Measurements from ENCODE around the gene PRAMEF27.
"Not testable (repeated sequence)": the region's sequence is repeated elsewhere in the genome, so short reads cannot be mapped to it uniquely, and the experiment has no call there.

Gene PRAMEF27

DNA sequence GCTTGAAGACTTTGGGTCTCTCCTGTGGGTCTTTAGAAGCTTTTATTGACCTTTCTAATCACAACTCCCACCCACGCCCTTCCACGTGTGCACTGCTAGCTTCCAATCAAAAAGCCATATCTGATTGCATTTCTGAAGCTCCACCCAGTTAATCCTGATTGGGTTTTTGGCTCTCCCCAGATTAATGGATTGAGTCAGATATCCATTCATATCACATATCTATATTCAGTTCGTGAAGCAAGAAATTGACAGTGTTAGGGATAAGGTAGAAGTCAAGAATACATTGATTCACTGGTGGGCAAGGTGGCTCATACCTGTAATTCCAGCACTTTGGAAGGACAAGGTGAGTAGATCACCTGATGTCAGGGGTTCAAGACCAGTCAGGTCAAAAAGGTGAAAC lies at the start of gene PRAMEF27:
Gene PRAMEF27 (minus strand): TSS at position 101 of the 400 bp plus-strand sequence. CDS start 2,916 bp downstream, outside the sequence.
- DNase-seq: not testable (repeated sequence)

DNA sequence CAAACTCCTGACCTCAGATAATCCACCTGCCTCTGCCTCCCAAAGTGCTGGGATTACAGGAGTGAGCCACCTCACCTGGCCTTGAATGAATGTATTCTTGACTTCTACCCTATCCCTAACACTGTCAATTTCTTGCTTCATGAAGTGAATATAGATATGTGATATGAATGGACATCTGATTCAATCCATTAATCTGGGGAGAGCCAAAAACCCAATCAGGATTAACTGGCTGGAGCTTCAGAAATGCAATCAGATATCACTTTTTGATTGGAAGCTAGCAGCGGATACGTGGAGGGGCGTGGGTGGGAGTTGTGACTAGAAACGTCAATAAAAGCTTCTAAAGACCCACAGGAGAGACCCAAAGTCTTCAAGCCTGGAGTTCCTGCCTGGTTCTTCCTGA lies 14.1 kb upstream of the PRAMEF27 start, which contains the start of gene PRAMEF25:
Gene PRAMEF25 (plus strand): TSS at position 301 of the 400 bp plus-strand sequence. CDS start 2,920 bp downstream, outside the sequence.
- not testable (repeated sequence) for DNase-seq

GRCh38 chr1:13019846-13020245 lies 36.5 kb downstream of the PRAMEF27 start:
- not testable (repeated sequence) for DNase-seq

GRCh38 chr1:13011932-13012331 lies 44.4 kb downstream of the PRAMEF27 start:
- DNase-seq: not testable (repeated sequence)

DNA sequence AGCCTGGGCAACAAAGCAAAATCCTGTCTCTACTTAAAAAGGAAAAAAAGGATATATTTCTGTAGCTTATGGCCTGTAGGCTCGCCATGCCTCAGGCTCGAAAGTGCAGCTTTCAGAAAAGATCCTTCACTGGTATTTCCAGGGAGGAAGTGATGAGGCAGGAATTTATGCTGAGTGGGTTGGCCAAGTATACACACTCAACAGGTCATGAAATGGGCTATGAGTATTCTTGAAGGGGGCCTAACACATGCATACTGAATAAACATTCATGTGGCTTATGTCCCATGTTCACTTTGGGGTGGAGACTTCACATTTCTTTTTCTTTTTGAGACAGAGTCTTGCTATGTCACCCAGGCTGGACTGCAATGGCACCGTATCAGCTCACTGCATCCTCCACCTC lies 47.0 kb downstream of the PRAMEF27 start:
- not testable (repeated sequence) for DNase-seq

DNA sequence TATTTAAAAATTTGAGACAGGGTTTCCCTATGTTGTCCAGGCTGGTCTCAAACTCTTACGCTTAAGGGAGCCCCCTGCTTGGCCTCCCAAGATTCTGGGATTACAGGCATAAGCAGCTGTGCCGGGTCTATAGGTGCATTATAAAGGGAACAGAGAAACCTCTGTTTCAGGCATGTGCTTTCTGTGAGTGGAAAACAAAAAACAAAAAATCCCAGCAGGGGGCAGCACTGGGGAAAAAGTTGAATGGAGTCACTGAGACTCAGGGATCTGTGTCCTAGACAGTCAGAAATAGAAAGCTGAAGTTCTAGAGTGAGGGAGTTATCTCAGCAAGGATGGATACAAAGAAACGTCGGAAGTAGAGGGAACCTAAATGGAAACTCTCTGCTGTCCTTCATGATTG lies 50.6 kb downstream of the PRAMEF27 start:
- DNase-seq: not testable (repeated sequence)

Data from activated naive CD4-positive, alpha-beta T cell (primary cell).